HL-60/S4 treated with phorbol 12-myristate 13-acetate at 8.2 ng/mL for 4 days and 3 days (cell line): ENCODE measurements around the gene SEMA4F.

Experiments
- in situ Hi-C: fragments of 300-500 bp; cut with MboI; formaldehyde crosslinking; loops from 2 replicates; pipeline ENCODE4 v1.15.0; 2022; ENCODE audit warnings: low sequenced_read_pairs

SEMA4F gene

DNA sequence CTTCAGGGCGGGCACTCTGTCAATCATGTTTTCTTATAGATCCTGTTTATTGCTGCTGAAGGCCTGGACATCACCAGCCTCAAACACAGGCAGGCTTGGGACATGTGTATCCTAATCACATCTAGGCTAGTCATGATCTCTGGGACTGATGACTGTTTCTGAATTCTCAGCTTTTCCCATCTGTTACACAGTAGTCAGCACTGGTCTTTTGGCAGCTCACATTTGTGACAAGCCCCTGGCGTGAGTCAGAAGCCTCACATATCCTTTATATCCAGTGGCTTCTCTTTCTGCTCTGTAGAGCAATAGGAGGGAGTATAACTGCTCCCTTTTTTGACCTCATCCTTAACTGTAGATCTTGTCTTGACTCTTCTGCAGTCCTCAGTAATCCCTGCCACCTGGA, 4.5 kb downstream of the SEMA4F start:
- in situ Hi-C loops, result no loop called here

DNA sequence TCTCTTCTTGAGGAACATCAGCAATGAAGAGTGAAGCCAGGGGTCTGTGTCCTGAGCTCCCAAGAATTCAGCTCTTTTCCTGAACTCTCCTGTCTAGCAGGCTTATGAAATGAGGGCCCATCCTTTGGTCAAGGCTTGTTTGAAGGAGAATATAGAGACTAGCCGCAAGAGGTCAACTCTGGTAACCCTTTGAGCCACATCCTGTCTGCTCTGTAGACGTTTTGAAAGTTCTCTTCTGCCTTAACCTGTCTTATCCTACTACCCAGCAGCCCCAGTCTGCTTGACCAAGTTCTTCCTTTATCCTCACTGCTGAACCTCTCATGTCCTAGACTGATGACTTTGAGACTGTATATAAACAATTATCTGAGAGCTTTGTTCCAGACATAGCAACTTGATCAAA, 5.4 kb downstream of the SEMA4F start:
- in situ Hi-C loops, result no loop called here

DNA sequence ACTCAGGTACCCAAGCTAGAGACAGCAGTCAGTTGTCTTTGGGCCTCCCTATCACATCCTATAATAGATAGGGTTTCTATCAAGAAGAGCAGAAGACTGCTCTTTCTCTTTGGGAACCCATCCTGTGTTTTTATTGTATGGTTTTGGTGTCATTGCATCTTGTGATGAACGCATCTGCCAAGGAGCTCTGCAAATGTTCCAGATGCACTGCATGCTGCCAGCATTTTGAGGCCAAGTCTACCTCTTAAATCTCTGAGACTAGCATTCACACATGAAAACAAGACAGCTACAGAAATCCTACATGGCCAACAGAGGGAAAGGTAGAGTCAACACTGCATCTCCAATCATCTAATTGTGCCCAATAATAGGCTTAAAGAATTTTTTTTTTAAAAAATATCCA, 14.0 kb downstream of the SEMA4F start:
- in situ Hi-C loops, result no loop called here

DNA sequence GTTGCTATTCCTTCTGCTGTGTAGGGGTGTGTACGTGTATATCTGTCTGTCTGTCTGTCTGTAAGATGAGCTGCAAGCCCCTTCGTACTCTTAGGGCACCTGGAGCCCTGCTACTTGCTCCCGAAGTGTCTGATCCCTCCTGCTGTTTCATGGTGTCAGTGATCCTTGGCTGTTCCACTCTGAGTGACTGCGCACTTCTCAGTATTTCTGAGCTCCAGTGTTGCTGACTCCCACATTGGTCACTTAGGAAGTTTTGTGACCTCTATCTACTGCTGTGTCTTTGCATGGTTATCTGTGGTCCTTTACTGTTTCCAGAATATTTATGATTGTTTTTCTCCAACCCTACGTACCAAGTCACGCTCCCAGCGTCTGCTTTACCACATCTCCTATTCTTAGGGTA, 16.2 kb downstream of the SEMA4F start:
- in situ Hi-C loops, result no loop called here

DNA sequence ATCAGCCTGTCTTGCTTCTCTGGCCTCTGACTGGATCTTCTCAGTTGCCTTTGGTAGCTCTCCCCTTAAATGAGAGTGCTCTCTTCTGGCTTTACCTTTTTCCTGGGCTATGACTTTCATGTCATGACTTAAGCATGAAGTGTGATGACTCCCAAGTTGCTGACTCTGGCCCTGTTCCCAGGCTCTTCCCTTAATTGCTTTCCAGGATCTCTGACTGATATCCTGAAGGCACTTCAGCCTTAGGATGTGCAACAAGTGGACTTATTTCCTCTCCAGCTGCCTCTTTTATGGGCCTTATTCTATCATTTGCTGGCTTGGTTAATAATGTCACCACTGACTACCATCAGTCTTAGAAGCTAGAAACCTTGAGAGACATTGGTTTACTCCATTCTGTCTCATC, 17.4 kb downstream of the SEMA4F start:
- in situ Hi-C loops, result no loop called here

DNA sequence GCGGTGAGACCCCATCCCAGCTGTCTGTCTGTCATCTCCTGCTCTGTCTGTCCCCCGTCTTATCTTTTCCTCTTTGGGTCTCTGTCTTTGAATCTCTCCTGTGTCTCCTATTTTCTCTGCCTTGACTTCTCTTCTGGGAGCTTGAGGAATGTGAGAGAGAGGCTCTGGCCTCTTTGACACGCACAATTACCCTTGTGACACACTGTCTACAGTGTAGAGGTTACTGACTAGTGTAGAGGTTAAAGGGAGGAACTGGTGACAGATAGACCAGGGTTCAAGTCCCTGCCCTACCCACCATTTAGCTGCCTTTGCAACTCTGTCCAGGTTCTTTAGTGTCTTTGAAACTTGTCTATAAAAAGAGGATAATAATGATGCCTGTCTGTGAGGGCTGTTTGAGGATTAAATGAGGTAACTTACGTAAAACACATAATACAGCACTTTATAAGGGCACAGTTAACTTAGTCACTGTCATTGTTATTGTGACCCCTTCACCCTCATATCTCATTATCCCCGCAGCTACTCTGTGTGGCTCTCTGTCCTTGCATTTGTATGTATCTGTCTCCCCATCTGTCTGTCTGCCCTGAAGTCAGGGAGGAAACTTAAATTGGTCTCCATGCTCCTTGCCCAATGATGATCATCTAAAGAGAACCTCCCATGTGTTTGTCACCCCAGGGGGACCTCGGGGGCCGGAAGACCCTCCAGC, 19.9 kb downstream of the SEMA4F start:
- in situ Hi-C loops, result no loop called here

DNA sequence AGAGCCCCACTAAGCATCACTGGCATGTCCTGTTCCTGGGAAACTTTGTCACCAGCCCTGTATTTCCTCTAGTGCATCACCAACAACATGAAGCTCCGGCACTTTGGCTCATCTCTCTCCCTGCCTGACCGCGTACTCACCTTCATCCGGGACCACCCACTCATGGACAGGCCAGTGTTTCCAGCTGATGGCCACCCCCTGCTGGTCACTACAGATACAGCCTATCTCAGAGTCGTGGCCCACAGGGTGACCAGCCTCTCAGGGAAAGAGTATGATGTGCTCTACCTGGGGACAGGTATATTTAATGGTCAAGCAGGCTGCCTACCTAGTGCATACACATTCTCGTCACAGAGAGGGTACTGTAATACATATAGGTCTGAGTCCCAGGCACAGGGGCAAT, 21.0 kb downstream of the SEMA4F start:
- in situ Hi-C loops, result no loop called here

DNA sequence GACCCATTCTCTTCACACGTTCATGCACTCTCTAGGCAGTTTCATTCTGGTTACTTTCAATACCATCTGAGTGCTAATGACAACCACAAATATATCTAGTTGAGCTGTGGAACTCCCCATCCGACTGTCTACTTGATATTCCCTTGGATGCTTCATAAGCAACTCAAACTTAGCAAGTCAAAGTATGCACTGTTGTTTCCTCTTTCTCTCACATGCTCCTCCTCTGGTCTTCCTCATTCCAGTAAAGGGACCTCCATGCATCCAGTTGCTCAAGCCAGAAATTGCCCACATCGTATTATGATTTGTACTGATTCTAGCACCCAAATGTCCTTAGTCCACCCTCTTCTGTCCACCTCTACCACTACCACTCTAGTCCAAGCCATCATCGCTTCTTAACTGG, 22.3 kb downstream of the SEMA4F start:
- in situ Hi-C loops, result no loop called here

DNA sequence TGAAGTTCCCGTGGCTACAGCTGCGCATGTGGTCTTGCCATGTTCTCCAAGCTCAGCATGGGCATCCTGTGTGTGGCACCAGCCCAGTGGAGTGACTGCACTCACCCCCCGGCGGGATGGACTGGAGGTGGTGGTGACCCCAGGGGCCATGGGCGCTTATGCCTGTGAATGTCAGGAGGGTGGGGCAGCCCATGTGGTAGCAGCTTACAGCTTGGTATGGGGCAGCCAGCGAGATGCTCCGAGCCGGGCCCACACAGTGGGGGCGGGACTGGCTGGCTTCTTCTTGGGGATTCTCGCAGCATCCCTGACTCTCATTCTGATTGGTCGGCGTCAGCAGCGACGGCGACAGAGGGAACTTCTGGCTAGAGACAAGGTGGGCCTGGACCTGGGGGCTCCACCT, 25.6 kb downstream of the SEMA4F start:
- in situ Hi-C loops, result no loop called here

DNA sequence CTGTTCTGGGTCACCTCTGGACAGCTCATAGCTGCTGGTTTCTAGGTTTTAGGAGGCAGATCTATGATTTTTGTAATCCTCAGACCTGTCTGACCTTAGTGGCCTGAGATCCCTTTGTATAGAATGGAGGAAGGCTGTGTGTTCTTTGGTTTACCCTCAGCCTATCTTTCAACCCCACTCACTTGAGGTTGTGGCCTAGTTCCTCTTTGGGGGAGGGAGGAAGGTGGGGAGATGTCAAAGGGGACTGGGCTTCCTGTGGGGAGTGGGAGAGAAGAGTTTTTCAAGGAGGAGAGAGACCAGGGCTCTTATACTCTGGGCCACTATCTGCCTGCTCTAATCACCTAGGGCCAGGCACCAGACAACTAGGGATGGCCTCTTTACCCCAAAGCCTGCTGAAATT, 28.5 kb downstream of the SEMA4F start:
- in situ Hi-C loops, result no loop called here

DNA sequence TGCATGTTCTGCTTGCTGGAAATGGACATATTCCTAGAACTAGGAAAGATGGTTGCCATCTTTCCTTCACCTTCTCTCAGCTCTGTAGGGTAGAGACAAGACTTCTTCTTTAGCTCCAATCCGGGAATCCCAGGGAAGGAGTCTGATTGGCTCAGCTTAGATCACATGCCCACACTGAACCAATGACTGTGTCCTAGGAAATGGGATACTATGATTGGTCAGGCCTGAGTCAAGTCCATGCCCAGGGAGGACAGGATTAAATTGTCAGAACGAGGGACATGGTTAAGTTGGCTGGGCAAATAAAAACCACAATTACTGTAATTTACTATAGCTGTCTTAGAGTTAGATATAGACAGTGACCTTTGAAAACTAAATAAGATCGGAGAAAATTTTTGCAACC, 31.4 kb downstream of the SEMA4F start:
- in situ Hi-C loops, result no loop called here

DNA sequence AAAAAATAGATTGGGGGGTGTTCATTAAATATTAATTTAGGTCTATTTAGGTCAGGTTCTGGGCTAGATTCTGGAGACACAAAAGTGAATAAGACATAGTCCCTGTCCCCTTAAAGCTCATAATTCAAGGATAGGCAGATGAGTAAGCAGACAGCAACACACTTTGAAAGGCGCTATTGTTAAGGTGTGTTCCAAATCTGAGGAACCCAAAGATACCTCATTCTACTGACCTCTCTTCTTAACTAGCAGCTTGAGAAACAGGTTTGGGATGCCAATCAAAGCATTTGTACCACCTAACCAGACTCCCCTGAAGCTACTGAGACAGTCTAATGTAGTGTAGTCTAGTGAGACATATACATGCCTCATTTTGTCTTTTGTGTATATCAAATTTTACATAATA, 34.8 kb downstream of the SEMA4F start:
- in situ Hi-C loops, result no loop called here

DNA sequence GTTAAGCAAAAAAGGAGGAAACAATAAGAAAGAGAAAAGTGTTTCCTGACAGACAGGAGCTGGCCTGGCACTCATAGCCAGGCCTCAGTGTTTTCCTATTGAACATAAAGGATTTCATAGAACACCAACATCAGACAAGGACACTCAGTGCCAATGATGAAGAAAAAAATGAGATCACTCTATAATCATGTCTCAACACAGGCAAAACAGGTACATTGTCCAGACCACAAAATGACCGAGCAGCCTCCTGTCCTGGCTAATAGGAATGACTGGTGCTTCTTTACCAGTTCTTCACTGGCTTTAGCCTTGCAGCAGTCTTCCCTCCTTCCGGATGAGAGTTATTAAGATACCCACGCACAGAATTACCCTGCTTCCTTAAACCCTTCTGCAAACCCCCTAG, 35.6 kb downstream of the SEMA4F start:
- in situ Hi-C loops, result no loop called here

DNA sequence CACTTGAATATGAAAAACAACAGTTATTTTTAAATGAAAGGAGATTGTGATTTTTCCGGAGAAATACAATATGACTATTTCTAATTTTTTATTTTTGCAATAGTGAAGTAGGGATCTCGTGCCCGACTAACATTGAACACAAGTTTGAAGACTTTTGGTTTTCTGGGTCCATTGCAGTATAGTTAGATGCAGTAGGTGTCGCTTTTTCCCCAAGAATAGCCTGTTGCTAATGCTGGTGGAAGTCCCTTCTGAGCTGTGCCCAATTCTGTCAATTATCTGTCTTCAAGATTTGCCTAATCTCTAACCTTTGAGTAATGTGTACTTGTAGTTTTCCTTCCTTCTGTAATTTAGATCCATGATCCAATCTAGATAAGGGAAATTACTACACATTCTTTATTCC, 36.5 kb downstream of the SEMA4F start:
- in situ Hi-C loops, result no loop called here

DNA sequence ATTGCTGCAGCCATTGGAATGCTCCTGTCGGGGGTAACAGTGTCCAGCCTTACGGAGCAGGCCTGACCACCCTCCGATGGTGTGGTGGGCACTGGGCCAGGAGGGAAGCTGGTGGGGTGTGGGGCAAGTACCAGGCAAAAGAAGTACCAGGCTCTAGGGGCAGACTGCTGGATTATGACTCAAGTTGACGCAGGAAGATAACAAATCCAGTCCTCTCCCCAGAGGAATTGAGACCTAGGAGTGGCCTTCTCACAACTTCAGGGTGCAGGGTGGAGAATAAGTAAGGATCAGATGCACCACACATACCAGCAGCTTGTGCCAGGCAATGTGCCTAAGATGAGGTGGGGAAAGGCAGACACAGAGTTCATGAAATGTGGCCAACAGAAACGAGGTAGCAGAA, 37.9 kb downstream of the SEMA4F start:
- in situ Hi-C loops, result no loop called here

DNA sequence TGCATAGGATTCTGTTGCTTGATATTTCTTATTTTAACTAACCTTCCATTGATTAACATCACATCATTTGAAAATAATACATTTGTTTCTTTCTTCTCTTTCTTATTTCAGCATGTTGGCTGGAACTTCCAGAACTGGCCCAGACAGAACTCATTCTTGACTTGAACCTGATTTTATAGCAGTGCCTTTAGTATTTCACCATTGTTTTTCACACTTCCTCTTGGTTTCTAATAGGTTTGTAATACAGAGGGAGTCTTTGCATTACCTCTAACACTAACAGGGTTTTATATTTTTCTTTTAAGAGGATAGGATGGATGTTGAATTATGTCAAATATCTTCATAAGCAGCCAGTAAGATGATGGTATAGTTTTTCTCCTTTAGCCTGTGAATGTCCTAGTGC, 39.2 kb downstream of the SEMA4F start:
- in situ Hi-C loops, result no loop called here

DNA sequence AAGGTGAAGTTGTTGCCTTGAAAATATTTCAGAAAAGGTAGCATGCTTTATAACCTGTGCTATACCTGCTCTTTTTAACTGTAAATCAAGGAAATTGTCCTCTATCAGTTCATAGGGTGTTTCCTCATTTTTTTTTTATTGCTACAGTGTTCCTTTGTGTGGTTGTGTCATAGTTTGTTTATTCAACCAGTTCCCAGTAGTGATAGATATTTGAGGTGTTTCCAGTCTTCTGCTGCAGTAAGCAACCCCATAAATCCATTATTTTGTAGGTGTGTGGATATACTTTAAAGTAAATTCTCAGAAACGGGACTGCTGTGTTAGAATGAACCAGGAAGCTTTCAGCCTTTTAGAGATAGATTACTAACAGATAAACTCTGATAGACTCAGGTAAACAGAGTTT, 39.6 kb downstream of the SEMA4F start:
- in situ Hi-C loops, result no loop called here

DNA sequence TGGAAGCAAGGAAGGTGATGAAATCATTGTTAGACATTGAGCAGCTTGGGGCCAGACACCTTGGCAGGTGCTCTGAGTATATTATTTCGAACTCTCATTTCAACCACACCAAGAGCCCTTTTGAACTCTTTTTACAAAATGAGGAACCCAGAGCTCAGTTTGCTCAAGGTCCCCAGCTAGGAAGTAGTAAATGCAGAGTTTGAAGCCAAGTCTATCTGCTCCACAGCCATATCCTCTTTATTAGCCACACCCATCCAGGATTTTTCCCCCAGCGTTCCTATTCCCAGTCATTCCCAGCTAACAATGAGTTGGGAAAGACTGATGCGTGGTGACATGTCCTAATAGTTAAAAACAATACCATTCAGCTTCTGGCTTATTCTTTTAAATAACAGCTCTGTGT, 40.2 kb downstream of the SEMA4F start:
- in situ Hi-C loops, result no loop called here

DNA sequence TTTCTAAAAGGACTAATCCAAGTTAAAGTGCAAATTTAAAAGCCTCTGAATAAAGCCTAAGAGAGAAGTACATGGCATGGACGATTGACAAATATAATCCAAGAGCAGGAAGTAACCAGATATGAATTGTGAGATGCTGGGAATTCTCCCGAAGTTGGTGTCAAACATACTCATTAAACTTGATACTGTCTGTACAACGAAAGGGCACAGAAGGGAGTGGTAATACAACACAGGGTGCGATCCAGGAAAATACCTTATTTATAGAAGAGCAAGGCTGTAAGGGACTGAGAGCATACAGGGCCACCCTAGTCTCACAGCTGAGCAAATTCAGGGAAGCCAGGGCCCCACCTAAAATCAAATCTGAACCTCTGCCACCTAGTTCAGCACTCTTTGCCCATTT, 41.6 kb downstream of the SEMA4F start:
- in situ Hi-C loops, result no loop called here

DNA sequence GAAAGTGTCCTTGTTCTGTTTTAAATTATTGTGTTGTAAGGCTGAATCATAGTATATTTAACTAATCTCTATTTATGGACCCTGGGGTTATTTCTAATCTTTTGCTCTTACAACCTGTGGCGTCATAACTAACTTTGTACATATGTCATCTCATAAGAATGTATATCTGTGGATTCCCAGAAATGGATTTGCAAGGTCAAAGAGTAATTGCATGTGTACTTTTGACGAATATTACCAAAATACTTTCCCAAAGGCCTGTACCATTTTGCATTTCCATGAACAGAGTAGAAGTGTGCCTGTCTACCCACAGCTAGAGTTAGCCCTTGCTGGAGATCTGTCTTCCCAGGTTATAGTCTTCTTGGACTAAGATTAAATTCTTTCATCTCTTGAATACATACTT, 42.8 kb downstream of the SEMA4F start:
- in situ Hi-C loops, result no loop called here

DNA sequence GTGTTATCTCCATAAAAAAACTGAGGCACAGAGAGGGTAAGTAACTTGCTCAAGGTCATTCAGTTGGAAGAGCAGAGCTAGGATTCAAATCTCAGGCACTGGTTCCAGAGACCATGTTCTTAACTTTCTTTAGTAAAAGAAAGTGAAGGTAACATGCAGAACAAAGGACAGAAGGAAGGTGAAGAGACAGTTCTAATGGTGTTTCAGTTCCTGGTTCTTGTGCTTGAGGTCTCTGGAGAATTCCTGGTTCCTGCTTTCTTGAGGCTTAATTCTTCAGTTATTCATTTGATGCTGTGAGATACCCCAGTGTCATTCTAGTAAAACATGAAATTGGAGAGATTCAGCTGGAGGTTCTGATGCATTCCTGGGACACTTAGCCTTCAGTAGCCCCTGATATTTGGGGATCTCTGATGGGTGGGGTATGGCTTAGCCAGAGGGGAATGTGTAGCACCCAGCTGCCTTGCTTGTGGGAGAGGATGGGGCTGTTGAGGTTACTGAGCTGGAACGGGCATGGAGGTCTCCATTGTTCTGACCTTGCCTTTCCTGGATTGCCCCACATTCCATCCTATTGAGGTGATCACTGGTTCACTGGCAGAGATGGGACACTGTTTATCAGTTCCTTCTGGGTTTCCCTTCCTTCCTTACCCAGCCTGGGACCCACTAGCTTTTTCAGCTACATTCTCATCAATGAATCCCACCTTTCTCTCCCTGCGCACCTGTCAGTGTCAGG, 46.8 kb downstream of the SEMA4F start:
- in situ Hi-C loops, result no loop called here

DNA sequence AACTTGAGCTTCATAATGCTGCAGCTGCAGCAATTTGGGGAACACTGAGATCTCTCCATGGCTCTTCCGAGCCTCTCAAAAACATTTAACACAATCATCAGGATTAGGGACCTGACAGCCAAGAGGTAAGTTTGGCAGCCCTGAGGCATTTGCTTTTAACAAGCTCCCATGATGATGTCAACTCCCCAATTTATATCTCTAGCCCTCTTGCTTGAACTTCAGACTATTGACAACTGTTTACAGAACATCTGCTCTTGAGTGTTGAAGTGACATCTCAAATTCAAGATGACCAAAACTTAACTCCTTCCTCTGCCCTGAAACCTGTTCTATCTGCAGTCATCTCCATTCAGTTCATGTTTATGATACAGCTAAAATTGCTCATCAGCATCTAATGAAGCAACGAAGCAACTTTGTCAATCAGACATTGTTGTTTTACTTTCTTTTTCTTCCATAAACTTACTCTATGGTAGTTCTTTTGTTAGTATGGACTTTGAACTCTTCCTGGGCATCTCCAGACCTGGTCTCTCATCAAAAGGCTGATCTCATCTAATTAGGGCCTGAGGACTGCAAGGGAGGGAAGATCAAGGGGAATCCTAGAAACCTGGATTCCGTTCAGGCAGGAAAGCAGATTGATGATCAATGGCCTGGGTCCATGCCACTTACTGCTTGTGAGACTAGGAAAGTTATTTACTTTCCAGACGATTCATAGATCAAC, 48.1 kb downstream of the SEMA4F start:
- in situ Hi-C loops, result no loop called here
